GM19395 (cell line): ENCODE measurements around the gene APP.
A peak's percentile ranks its signal among the peaks of the same experiment; 100 is the strongest.

ENCODE experiments used
- ATAC-seq: cut with Tn5 transposase; IDR thresholded peaks from one replicate; pipeline ENCODE4 v1.9.1; 2021; ENCODE audit warnings: mild to moderate bottlenecking, moderate library complexity; ENCODE audit not compliant: unreplicated experiment

APP gene

GRCh38 chr21:25986928-25987327 lies 183.6 kb downstream of the APP start:
- no peak for ATAC-seq

- no peak for ATAC-seq
Observed at GRCh38 chr21:25985990-25986389, 184.6 kb downstream of the APP start.

GRCh38 chr21:25984538-25984937 lies 186.0 kb downstream of the APP start:
- no peak for ATAC-seq

- ATAC-seq, result no peak
Observed at GRCh38 chr21:25983745-25984144, 186.8 kb downstream of the APP start.

- no peak for ATAC-seq
Observed at GRCh38 chr21:25980710-25981109, 189.9 kb downstream of the APP start.

- ATAC-seq, result no peak
Observed at GRCh38 chr21:25979845-25980616, 190.5 kb downstream of the APP start.

- ATAC-seq, result no peak
Observed at GRCh38 chr21:25977068-25977611, 193.4 kb downstream of the APP start.

- no peak for ATAC-seq
Observed at GRCh38 chr21:25974964-25975363, 195.6 kb downstream of the APP start.

- ATAC-seq, result no peak
Observed at GRCh38 chr21:25970254-25970930, 200.2 kb downstream of the APP start.

- ATAC-seq, result peak; percentile 36
Observed at GRCh38 chr21:25967901-25968438, 202.6 kb downstream of the APP start.

- ATAC-seq, result peak; percentile 99
Observed at GRCh38 chr21:25967181-25967900, 203.2 kb downstream of the APP start.

GRCh38 chr21:25965951-25966707 lies 204.4 kb downstream of the APP start:
- ATAC-seq, result no peak

GRCh38 chr21:25964926-25965325 lies 205.6 kb downstream of the APP start:
- ATAC-seq, result no peak

- no peak for ATAC-seq
Observed at GRCh38 chr21:25964015-25964414, 206.6 kb downstream of the APP start.

GRCh38 chr21:25963181-25963580 lies 207.4 kb downstream of the APP start:
- no peak for ATAC-seq

GRCh38 chr21:25961042-25961441 lies 209.5 kb downstream of the APP start:
- no peak for ATAC-seq

- ATAC-seq, result no peak
Observed at GRCh38 chr21:25960402-25960801, 210.2 kb downstream of the APP start.

GRCh38 chr21:25959799-25960198 lies 210.8 kb downstream of the APP start:
- no peak for ATAC-seq

GRCh38 chr21:25956993-25957714 lies 213.4 kb downstream of the APP start:
- ATAC-seq, result no peak

- ATAC-seq, result no peak
Observed at GRCh38 chr21:25955646-25956045, 214.9 kb downstream of the APP start.
